ENCODE measurements around the gene BTG1. TPM values are rescaled to one million over a fixed set of nuclear protein-coding genes. Genes with fewer than 3 reads are reported as not detected.

Gene BTG1
- total and polyA plus RNA-seq, 4 donors = 13.7 to 107 (median 28.9) TPM

DNA sequence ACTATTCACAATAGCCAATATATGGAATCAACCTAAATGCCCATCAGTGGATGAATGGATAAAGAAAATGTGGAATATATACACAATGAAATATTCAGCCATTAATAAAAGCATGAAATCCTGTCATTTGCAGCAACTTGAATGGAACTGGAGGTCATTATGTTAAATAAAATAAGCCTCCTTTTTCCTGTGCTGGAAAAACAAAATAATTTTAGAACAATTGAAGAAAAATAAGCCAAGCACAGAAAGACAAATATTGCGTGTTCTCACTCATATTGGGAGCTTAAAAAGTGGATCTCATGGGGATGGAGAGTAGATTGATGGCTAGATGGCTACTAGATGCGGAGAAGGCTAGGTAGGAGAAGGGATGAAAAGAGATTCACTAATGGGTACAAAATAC, 6.3 kb upstream of the BTG1 start:
- Histone ChIP-seq H3K27ac (ENCODE audit: low read depth in 1 of 2, low read length in 2 of 2) (no peak overlapping the region), H3K27me3 (ENCODE audit: control insufficient read depth in 4 of 4, insufficient read depth in 4 of 4, low read length in 3 of 4) (no peaks in the 10 kb centered on the region), H3K4me1 (ENCODE audit: control insufficient read depth in 4 of 4, insufficient read depth in 4 of 4, low read length in 3 of 4) (peaks cover 0 to under 1% (median 0%) of the 10 kb centered on the region in 4 donors), H3K9me3 (ENCODE audit: control insufficient read depth in 4 of 4, low read length in 3 of 4) (no peaks in the 10 kb centered on the region), H3K36me3 (ENCODE audit: control insufficient read depth in 4 of 4, insufficient read depth in 3 of 4, low read depth in 1 of 4, low read length in 3 of 4) (no peaks in the 10 kb centered on the region), H3K9ac (ENCODE audit: low read depth in 1 of 2, low read length in 2 of 2) (no peak overlapping the region), H3K4me3 (ENCODE audit: low read depth in 1 of 3, low read length in 3 of 3) (no peak overlapping the region)
- 97% methylated on average over 2 of the region's 2 CpGs for WGBS
- TF ChIP-seq RAD21 (IDR thresholded peaks at IDR 0.05) (no peak), NR2F2 (IDR thresholded peaks at IDR 0.05) (no peak), HNF4A (conservative IDR thresholded peaks at IDR 0.05) (no peak), YY1 (IDR thresholded peaks at IDR 0.05) (no peak), GABPA (IDR thresholded peaks at IDR 0.05 in 1 of 2, conservative IDR thresholded peaks at IDR 0.05 in 1 of 2) (no peak), EGR1 (IDR thresholded peaks at IDR 0.05; ENCODE audit: low read depth in 2 of 2) (no peak), HNF4G (IDR thresholded peaks at IDR 0.05) (no peak), FOXA2 (IDR thresholded peaks at IDR 0.05) (no peak), RXRA (IDR thresholded peaks at IDR 0.05) (no peak), FOXA1 (IDR thresholded peaks at IDR 0.05) (no peak), TAF1 (conservative IDR thresholded peaks at IDR 0.05) (no peak)
- TF ChIP-seq, protein P1, sequence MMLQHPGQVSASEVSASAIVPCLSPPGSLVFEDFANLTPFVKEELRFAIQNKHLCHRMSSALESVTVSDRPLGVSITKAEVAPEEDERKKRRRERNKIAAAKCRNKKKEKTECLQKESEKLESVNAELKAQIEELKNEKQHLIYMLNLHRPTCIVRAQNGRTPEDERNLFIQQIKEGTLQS (IDR thresholded peaks at IDR 0.05) = no peak
- TF ChIP-seq, protein P2, sequence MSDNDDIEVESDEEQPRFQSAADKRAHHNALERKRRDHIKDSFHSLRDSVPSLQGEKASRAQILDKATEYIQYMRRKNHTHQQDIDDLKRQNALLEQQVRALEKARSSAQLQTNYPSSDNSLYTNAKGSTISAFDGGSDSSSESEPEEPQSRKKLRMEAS (IDR thresholded peaks at IDR 0.05) = no peak
- TF ChIP-seq, protein P3, sequence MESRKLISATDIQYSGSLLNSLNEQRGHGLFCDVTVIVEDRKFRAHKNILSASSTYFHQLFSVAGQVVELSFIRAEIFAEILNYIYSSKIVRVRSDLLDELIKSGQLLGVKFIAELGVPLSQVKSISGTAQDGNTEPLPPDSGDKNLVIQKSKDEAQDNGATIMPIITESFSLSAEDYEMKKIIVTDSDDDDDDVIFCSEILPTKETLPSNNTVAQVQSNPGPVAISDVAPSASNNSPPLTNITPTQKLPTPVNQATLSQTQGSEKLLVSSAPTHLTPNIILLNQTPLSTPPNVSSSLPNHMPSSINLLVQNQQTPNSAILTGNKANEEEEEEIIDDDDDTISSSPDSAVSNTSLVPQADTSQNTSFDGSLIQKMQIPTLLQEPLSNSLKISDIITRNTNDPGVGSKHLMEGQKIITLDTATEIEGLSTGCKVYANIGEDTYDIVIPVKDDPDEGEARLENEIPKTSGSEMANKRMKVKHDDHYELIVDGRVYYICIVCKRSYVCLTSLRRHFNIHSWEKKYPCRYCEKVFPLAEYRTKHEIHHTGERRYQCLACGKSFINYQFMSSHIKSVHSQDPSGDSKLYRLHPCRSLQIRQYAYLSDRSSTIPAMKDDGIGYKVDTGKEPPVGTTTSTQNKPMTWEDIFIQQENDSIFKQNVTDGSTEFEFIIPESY (IDR thresholded peaks at IDR 0.05) = no peak
- TF ChIP-seq, protein P4, sequence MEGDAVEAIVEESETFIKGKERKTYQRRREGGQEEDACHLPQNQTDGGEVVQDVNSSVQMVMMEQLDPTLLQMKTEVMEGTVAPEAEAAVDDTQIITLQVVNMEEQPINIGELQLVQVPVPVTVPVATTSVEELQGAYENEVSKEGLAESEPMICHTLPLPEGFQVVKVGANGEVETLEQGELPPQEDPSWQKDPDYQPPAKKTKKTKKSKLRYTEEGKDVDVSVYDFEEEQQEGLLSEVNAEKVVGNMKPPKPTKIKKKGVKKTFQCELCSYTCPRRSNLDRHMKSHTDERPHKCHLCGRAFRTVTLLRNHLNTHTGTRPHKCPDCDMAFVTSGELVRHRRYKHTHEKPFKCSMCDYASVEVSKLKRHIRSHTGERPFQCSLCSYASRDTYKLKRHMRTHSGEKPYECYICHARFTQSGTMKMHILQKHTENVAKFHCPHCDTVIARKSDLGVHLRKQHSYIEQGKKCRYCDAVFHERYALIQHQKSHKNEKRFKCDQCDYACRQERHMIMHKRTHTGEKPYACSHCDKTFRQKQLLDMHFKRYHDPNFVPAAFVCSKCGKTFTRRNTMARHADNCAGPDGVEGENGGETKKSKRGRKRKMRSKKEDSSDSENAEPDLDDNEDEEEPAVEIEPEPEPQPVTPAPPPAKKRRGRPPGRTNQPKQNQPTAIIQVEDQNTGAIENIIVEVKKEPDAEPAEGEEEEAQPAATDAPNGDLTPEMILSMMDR (IDR thresholded peaks at IDR 0.05; ENCODE audit: low read depth, low read length, missing input control) = no peak
- no peak for DNase-seq (ENCODE audit: low spot score)

DNA sequence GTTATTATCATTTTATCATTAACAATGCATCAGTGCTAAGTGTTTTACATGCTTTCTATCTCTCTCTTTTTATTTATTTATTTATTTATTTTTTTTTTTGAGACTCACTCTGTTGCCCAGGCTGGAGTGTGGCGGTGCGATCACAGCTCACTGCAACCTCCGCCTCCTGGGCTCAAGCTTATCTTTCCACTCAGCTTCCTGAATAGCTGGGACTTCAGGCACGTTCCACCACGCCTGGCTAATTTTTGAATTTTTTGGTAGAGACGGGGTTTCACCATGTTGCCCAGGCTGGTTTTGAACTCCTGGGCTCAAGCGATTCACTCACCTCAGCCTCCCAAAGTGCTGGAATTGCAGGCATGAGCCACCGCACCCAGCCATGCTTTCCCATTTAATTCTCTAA, 3.9 kb upstream of the BTG1 start:
- Histone ChIP-seq H3K27me3 (ENCODE audit: control insufficient read depth in 4 of 4, insufficient read depth in 4 of 4, low read length in 3 of 4) (no peaks in the 10 kb centered on the region), H3K9ac (ENCODE audit: low read depth in 1 of 2, low read length in 2 of 2) (no peak overlapping the region), H3K9me3 (ENCODE audit: control insufficient read depth in 4 of 4, low read length in 3 of 4) (no peaks in the 10 kb centered on the region), H3K4me1 (ENCODE audit: control insufficient read depth in 4 of 4, insufficient read depth in 4 of 4, low read length in 3 of 4) (peaks cover 0 to 10% (median 0%) of the 10 kb centered on the region in 4 donors), H3K27ac (ENCODE audit: low read depth in 1 of 2, low read length in 2 of 2) (no peak overlapping the region), H3K36me3 (ENCODE audit: control insufficient read depth in 4 of 4, insufficient read depth in 3 of 4, low read depth in 1 of 4, low read length in 3 of 4) (no peaks in the 10 kb centered on the region), H3K4me3 (ENCODE audit: low read depth in 1 of 3, low read length in 3 of 3) (no peak overlapping the region)
- WGBS = 96% methylated on average over 8 of the region's 8 CpGs
- TF ChIP-seq YY1 (IDR thresholded peaks at IDR 0.05) (no peak), TAF1 (conservative IDR thresholded peaks at IDR 0.05) (no peak), RXRA (IDR thresholded peaks at IDR 0.05) (no peak), RAD21 (IDR thresholded peaks at IDR 0.05) (no peak), HNF4G (IDR thresholded peaks at IDR 0.05) (no peak), GABPA (IDR thresholded peaks at IDR 0.05 in 1 of 2, conservative IDR thresholded peaks at IDR 0.05 in 1 of 2) (no peak), JUND (IDR thresholded peaks at IDR 0.05) (no peak)
- TF ChIP-seq, protein P5, sequence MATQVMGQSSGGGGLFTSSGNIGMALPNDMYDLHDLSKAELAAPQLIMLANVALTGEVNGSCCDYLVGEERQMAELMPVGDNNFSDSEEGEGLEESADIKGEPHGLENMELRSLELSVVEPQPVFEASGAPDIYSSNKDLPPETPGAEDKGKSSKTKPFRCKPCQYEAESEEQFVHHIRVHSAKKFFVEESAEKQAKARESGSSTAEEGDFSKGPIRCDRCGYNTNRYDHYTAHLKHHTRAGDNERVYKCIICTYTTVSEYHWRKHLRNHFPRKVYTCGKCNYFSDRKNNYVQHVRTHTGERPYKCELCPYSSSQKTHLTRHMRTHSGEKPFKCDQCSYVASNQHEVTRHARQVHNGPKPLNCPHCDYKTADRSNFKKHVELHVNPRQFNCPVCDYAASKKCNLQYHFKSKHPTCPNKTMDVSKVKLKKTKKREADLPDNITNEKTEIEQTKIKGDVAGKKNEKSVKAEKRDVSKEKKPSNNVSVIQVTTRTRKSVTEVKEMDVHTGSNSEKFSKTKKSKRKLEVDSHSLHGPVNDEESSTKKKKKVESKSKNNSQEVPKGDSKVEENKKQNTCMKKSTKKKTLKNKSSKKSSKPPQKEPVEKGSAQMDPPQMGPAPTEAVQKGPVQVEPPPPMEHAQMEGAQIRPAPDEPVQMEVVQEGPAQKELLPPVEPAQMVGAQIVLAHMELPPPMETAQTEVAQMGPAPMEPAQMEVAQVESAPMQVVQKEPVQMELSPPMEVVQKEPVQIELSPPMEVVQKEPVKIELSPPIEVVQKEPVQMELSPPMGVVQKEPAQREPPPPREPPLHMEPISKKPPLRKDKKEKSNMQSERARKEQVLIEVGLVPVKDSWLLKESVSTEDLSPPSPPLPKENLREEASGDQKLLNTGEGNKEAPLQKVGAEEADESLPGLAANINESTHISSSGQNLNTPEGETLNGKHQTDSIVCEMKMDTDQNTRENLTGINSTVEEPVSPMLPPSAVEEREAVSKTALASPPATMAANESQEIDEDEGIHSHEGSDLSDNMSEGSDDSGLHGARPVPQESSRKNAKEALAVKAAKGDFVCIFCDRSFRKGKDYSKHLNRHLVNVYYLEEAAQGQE (IDR thresholded peaks at IDR 0.05) = no peak
- DNase-seq (ENCODE audit: low spot score) = no peak

Measured in liver (tissue), 9 donors.